Astrocyte of the spinal cord (primary cell): ENCODE data around the gene PGLYRP2.
A peak's percentile ranks its signal among the peaks of the same experiment; 100 is the strongest.

ENCODE experiments used
- DNase-seq: peaks from one replicate; pipeline ENCODE4 v3.0.0; 2011; ENCODE audit warnings: low read depth, low spot score
- H3K4me3 ChIP-seq: 2 replicates; pipeline ENCODE4 v1.5.1; 2011; ENCODE audit warnings: low read depth, mild to moderate bottlenecking, low read length, moderate library complexity
- in situ Hi-C: cut with HindIII; loops from 2 replicates; pipeline ENCODE4 v1.10.0; 2017; ENCODE audit warnings: low sequenced_read_pairs
- TF ChIP-seq, protein P1 (sequence below): IDR thresholded peaks from 2 replicates; pipeline ENCODE4 v1.5.1; 2012; ENCODE audit warnings: low read depth, mild to moderate bottlenecking, low read length, inconsistent platforms

The PGLYRP2 gene

DNA sequence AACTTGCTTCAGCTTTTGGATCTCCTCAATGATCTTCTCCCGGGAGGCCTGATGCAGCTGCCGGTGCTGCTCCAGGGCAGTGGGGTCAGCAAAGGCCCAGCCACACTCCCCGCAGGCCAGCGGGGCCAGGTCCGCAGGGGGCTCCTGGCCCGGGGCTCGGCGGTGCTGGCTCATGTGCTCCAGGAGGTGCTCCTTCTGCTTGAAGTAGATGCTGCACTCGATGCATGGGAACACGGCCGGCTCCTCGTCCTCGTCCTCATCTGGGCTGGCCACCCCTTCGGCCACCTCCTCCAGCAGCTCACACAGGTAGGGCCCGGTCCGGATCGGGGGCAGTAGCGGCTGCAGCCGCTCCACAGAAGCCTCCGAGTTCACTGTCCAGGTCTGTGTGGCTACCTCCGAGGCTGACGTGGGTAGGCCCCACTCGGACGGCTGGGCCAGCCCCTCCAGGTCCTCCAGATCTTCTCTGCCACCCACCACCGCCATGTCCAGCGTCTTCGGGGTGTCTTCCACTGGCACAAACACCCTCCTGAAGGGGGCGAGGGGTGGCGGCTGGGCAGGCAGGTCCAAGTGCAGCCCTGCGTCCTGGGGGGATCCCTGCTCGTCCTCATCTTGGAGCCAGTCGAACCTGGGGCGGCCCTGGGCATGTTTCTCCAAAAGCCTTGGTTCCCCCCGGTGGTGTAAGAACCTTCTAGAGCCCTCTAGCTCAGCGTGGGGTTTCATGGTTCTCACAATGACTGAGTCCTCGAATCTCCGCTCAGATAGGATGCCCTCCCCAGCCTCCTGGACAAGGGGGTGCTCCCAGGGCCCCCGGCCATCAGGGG is 39.3 kb downstream of the PGLYRP2 start:
- in situ Hi-C loops: no loop called here
- no peak overlapping the region for H3K4me3 ChIP-seq
- DNase-seq: no peak
- TF ChIP-seq, protein P1, sequence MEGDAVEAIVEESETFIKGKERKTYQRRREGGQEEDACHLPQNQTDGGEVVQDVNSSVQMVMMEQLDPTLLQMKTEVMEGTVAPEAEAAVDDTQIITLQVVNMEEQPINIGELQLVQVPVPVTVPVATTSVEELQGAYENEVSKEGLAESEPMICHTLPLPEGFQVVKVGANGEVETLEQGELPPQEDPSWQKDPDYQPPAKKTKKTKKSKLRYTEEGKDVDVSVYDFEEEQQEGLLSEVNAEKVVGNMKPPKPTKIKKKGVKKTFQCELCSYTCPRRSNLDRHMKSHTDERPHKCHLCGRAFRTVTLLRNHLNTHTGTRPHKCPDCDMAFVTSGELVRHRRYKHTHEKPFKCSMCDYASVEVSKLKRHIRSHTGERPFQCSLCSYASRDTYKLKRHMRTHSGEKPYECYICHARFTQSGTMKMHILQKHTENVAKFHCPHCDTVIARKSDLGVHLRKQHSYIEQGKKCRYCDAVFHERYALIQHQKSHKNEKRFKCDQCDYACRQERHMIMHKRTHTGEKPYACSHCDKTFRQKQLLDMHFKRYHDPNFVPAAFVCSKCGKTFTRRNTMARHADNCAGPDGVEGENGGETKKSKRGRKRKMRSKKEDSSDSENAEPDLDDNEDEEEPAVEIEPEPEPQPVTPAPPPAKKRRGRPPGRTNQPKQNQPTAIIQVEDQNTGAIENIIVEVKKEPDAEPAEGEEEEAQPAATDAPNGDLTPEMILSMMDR: no peak

DNA sequence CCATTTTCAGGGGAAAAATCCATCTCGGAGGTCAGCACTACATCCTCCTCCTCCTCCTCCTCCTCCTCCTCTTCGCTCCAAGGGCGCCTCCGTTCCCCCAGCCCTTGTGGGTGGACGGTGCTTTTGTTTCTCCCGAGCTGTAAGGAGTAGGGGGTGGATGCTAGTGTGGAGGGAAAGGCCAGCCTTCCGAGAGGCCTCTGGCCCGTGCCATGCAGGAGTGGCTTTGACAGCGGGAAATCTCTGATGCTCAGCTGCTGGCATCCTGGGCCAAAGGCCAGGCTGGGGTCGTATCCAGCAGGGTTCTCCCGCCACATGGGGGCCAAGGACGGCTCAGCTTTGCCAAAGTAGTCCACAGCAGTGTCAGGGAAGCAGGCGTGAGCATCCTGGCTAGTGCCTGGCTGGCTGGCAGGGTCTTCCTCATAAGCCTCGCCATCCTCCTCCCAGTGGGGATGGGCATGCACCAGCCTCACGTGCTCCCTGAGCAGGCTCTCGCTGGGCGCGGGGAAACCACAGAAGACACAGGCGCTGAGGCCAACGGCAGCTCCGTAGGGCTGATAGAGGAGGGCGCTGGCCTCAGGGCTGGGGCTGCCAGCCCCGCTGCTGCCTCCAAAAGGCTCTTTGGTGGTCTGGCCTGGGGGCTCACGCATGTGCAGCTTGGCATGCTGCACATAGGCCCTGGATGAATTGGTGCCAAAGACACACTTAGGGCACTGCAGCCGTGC is 40.1 kb downstream of the PGLYRP2 start:
- TF ChIP-seq, protein P1: no peak
- no peak overlapping the region for H3K4me3 ChIP-seq
- no peak for DNase-seq
- in situ Hi-C loops: no loop called here

DNA sequence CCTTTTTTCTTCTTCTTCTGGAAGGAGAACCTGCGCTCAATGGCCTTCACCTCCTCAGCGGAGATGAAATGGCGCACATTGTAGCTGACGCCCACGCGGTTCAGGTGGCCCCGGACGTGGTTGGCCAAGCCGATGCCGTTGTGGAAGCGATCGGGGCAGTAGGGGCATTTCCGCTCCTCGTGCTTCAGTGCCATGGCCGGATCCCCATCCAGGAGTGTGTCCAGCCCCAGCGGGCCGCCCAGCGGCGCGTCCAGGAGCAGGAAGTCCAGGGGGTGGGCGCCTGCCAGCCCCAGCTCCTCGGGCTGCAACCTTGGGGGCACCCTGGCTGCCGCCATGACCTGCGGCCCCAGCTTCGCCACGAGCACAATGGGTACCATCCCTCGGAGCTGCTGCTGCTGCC is 40.7 kb downstream of the PGLYRP2 start:
- in situ Hi-C loops: no loop called here
- no peak for DNase-seq

DNA sequence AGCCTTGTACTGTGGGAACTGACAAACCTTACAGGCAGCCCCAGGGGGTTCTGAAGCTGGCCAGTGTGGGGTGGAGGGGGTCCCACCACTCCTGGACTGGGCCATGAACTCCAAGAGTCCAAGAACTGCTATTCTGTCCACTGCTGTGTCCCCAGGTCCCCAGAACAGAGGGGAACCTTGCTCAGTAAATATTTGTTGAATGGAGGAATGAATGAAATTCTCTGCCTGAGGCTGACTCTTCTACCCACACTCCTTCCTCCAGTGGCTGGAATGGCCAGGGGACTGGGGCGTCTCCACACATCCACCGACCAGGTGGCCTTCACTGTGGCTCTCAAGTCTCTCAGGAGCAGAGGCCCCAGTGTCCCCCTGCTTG is 41.2 kb downstream of the PGLYRP2 start:
- TF ChIP-seq, protein P1: no peak
- no peak for DNase-seq
- in situ Hi-C loops: no loop called here
- H3K4me3 ChIP-seq: no peak overlapping the region

More for the DNA sequence above, 40.7 kb downstream of the PGLYRP2 start:
- no peak overlapping the region for H3K4me3 ChIP-seq
- TF ChIP-seq, protein P1: no peak

DNA sequence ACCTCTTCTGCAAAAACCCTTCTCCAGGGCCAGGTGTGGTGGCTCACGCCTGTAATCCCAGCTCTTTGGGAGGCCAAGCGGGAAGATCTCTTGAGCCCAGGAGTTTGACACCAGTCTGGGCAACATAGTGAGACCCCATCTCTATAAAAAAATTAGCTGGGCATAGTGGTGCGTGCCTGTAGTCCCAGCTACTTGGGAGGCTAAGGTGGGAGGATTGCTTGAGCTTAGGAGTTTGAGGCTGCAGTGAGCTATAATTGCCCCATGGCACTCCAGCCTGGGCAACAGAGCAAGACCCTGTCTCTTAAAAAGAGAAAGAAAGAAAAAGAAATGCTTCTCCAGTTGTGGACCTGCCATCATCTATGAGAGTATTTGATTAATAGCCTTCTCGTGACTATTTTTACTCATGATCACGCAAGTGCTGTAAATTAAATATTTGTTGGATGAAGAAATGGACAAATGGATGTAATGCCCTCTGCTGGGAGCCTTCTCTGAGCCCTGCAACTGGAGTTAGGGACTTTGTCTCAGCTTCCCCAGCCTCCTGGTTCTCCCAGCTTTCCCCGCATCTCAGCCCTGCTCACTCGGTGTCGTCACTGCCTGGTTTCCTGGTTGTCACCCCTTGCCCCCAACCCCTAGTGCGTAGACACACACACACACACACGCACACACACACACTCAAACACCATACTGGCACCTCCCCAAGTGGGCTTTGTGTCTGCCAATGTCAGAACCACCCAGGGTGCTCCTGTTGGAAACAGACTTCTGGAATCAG is 41.8 kb downstream of the PGLYRP2 start:
- no peak for DNase-seq
- no peak overlapping the region for H3K4me3 ChIP-seq
- in situ Hi-C loops: no loop called here
- TF ChIP-seq, protein P1: peak; percentile 28

DNA sequence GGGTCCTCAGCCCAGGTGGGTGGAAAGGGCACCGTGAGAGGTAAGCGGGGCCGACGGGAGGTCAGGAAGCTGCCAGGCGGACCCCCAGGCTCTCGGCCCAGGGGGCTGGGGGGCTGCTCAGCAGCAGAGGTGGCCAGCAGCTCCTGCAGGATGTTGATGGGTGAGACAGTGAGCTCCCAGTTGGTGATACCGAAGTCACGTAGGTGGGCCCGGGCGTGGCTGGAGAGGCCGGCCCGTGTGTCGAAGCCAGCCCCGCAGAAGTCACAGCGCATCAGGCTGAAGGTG is 42.5 kb downstream of the PGLYRP2 start:
- in situ Hi-C loops: no loop called here
- DNase-seq: no peak
- TF ChIP-seq, protein P1: no peak
- H3K4me3 ChIP-seq: no peak overlapping the region
